SK-N-SH treated with all-trans-retinoic acid at 6 μM for 48 hours (cell line): ENCODE results near the gene RIOX2.

Source experiments
- ARNTL ChIP-seq: fragments of 450-650 bp; formaldehyde crosslinking; IDR thresholded peaks from 2 replicates; pipeline ENCODE4 v1.5.0; 2020; ENCODE audit warnings: low read depth, mild to moderate bottlenecking, moderate library complexity, borderline replicate concordance
- BACH2 ChIP-seq: fragments of 250-450 bp; sonication (Bioruptor Pico); IDR thresholded peaks from 2 replicates; pipeline ENCODE4 v1.9.0; 2021; ENCODE audit warnings: mild to moderate bottlenecking, borderline replicate concordance
- CREB5 ChIP-seq: fragments of 250-450 bp; sonication (Bioruptor Pico); IDR thresholded peaks from 2 replicates; pipeline ENCODE4 v1.5.1; 2020; ENCODE audit warnings: low read depth, mild to moderate bottlenecking, moderate library complexity
- ESRRG ChIP-seq: fragments of 250-450 bp; sonication (Bioruptor Pico); IDR thresholded peaks from 2 replicates; pipeline ENCODE4 v1.6.1; 2021; ENCODE audit warnings: mild to moderate bottlenecking
- ISL1 ChIP-seq: fragments of 250-450 bp; sonication (Bioruptor Pico); IDR thresholded peaks from 2 replicates; pipeline ENCODE4 v2.1.2; 2022; ENCODE audit warnings: mild to moderate bottlenecking, moderate library complexity
- RARB ChIP-seq: fragments of 250-450 bp; sonication (Bioruptor Pico); IDR thresholded peaks from 2 replicates; pipeline ENCODE4 v1.8.0; 2021; ENCODE audit warnings: mild to moderate bottlenecking, moderate library complexity
- TCF4 ChIP-seq: fragments of 250-450 bp; sonication (Bioruptor Pico); IDR thresholded peaks from 2 replicates; pipeline ENCODE4 v1.8.0; 2021; ENCODE audit warnings: mild to moderate bottlenecking, moderate library complexity, borderline replicate concordance
- ZFP3 ChIP-seq: fragments of 250-450 bp; sonication (Bioruptor Pico); IDR thresholded peaks from 2 replicates; pipeline ENCODE4 v1.5.0; 2020; ENCODE audit warnings: mild to moderate bottlenecking, moderate library complexity
- ZFP30 ChIP-seq: fragments of 450-650 bp; formaldehyde crosslinking; IDR thresholded peaks from 2 replicates; pipeline ENCODE4 v1.5.0; 2022; ENCODE audit warnings: mild to moderate bottlenecking, moderate library complexity
- ZNF565 ChIP-seq: fragments of 450-650 bp; formaldehyde crosslinking; conservative IDR thresholded peaks from 2 replicates; pipeline ENCODE4 v1.5.0; 2020; ENCODE audit warnings: low read depth, mild to moderate bottlenecking, moderate library complexity
- ZNF70 ChIP-seq: fragments of 450-650 bp; formaldehyde crosslinking; IDR thresholded peaks from 2 replicates; pipeline ENCODE4 v1.5.0; 2020; ENCODE audit warnings: mild to moderate bottlenecking, moderate library complexity

- no peak for TF ChIP-seq ISL1 (CRISPR knock-in tag)
- TF ChIP-seq ZNF565 (CRISPR knock-in tag), result no peak
- TF ChIP-seq ESRRG (CRISPR knock-in tag), result no peak
- no peak for TF ChIP-seq ARNTL
- TF ChIP-seq ZFP3 (CRISPR knock-in tag), result no peak
- no peak for TF ChIP-seq TCF4 (CRISPR knock-in tag)
- no peak for TF ChIP-seq CREB5 (CRISPR knock-in tag)
- no peak for TF ChIP-seq RARB (CRISPR knock-in tag)
- TF ChIP-seq ZFP30 (CRISPR knock-in tag), result no peak
- TF ChIP-seq BACH2 (CRISPR knock-in tag), result no peak
- TF ChIP-seq ZNF70 (CRISPR knock-in tag), result no peak
Observed at GRCh38 chr3:97996988-97997387, 24.8 kb upstream of the RIOX2 start.
